Amygdala (tissue), 56 donors: Measurements from ENCODE around the gene DEPDC4.
"Not testable (repeated sequence)": the region's sequence is repeated elsewhere in the genome, so short reads cannot be mapped to it uniquely, and the experiment has no call there.

Source experiments
- DNase-seq, 56 donors: peaks; one replicate each; lab custom pipeline; 2025; lab: John Stamatoyannopoulos, UW

DEPDC4 gene

DNA sequence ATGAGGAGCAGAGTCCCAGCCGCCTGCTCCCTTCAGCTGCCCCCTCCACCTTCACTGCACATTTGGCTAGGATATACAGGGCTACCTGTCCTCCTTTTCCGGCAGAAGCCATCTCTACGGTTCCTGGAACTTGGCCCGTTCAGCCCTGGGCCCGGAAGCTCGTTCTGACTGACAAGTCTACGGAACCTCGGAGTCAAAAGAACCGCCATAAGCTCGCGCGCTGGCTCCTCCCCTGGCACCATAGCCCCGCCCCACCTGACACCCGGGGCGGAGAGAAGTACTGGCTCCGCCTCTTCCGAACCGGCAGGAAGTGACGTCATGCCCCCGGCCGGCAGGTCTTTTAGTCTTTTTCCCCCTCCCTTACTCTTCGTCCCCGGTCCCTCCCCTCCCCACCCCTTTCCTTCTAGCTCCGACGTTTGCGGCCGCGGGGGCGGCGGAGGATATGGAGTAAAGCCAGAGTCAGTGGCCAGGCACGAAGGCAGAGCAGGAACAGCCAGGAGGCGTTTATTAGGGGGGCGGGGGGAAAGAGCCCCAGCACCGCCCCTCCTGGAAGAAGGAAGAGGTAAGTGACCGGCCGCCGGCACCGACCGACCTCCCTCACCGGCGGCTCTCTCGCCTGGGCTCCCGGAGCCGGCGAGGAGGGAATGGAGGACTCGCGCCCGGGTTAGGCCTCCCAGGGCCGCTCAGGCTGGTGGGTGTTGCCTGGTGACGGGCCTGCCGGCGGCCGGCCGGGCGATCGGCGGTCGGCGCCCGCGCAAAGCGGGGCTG lies at the start of gene DEPDC4, which contains the start of gene SCYL2:
TSS of gene DEPDC4 (minus strand) at position 245 of the 768 bp plus-strand sequence. CDS start at position 242, 3 bp downstream.
TSS of gene SCYL2 (plus strand) at position 343 of the 768 bp plus-strand sequence. CDS start 15,794 bp downstream, outside the sequence.
- peak; percentile 62 to 99 (median 94) for DNase-seq

DNA sequence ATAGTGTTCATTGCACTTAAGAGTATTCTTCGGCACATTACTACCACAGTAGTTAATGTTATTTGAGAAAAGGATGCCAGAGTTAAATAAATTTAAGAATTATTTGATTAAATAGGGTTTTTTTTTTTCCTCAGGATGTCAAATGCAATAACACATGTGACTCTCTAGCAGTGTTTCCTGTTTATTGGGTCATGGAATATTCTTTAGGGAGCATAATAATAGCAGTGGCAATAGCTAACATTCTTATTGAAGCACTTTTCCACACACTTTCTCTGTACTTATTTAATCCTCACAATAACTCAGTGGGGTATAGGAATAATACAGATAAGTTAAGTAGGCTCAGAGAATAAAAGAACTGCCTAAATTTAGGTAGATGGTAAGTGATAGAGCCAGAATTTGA lies 44.4 kb upstream of the DEPDC4 start:
- no peak for DNase-seq

GRCh38 chr12:100308138-100308537 lies 41.3 kb upstream of the DEPDC4 start:
- DNase-seq = not testable (repeated sequence)

GRCh38 chr12:100304334-100304733 lies 37.5 kb upstream of the DEPDC4 start:
- not testable (repeated sequence) for DNase-seq

- no peak for DNase-seq
These were observed 37.0 kb upstream of the DEPDC4 start for GRCh38 chr12:100303831-100304230.

DNA sequence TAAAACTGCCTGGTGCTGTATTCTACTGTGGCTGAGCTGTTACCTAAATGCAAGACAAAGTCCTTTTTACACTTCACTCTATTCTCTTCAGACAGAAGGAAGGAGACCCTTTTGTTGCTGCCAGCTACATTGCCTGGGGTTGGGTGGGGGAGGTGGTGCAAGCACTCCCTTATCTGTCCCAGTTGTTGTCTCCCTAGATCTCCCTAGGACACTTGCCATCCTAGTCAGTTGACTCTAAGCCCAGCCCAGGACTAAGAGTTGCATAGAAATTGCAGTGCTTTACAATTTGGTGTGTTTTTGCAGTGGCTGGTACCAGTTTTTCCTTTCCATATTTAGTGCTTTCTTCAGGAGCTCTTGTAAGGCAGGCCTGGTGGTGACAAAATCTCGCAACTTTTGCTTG lies 35.2 kb upstream of the DEPDC4 start:
- DNase-seq = no peak

- DNase-seq = no peak
These were observed 29.1 kb upstream of the DEPDC4 start for GRCh38 chr12:100295764-100296555.

- not testable (repeated sequence) for DNase-seq
These were observed 27.5 kb upstream of the DEPDC4 start for GRCh38 chr12:100294366-100294765.

- DNase-seq = no peak
These were observed 26.1 kb upstream of the DEPDC4 start for GRCh38 chr12:100293017-100293416.

DNA sequence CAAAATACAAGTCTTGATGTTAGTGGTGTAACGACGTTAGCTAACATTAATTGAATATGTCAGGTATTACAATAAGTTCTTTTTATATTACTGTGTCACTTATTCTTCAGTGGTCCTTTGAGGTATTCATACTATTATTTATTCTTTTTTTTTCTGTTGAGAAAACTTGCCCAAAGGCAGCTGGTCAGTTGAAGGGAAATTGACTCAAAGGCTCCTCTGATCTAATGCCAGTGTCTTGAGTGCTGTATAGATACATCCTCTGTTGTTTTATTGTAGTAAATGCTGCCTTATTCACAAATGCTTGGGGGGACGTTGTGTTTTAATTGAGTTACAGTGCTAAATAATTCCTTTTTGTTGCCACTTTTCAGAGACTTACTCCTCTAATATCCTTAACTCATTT lies 23.1 kb upstream of the DEPDC4 start:
- no peak for DNase-seq

DNA sequence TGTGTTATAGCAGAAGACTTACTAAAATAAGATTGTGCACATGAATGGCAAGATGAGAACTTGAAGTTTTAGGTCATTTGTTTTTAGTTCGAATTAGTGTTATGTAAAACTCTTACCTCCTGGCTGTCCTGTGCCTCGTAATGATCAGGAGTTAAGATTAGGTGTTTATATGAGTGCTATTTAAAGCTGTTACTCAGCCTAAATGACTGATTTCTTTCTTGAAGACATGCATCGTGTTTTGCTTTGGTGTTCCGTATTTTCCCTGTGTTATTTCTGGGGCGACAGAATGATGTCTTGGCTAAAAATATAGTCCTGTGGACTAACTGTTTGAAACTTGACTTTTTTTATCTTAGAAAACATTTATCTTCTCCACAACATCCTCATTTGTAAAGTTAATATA lies 22.2 kb upstream of the DEPDC4 start:
- DNase-seq = no peak

DNA sequence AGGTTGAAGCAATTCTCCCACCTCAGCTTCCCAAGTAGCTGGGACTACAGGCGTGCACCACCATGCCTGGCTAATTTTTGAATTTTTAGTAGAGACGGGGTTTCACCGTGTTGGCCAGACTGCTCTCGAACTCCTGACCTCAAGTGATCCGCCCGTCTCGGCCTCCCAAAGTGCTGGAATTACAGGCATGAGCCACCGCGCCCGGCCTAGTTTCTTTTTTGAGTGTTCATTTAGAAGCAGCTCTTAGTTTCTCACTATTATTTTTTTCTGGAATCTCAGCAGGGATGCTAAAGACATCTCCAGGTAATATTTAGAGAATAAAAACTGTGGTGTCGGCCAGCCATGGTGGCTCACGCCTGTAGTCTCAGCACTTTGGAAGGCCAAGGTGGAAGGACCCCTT lies 17.7 kb upstream of the DEPDC4 start:
- not testable (repeated sequence) for DNase-seq

DNA sequence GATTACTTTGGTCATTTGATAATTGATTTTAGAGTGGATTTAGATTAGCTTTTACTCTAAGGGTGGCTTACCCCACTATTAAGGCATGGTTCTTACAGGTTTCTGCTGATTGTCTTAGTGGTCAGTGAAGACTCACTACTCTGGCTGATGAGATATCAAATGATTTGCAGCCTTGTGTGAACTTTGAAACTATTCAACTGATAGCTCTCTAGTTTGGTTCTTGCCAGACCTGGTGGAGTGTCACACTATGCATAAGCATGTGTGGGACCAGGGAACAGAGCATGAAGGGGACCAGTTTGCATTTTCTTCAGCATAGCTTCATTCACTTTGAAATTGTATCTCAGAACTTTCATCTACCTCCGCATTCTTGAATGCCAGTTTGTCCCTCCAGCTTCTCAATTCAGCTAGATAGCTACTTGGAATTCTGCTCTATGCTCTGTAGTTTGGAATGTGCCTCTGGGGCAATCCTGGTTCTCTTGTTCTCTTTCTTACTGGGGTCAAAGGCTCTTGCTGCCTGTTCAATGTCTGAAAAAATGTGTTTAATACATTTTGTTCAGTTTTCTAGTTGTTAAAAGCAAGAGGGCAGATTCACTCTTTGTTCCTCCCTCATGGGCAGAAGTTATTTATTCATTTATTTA lies 12.8 kb upstream of the DEPDC4 start:
- no peak for DNase-seq

GRCh38 chr12:100279159-100279558 lies 12.3 kb upstream of the DEPDC4 start:
- no peak for DNase-seq

DNA sequence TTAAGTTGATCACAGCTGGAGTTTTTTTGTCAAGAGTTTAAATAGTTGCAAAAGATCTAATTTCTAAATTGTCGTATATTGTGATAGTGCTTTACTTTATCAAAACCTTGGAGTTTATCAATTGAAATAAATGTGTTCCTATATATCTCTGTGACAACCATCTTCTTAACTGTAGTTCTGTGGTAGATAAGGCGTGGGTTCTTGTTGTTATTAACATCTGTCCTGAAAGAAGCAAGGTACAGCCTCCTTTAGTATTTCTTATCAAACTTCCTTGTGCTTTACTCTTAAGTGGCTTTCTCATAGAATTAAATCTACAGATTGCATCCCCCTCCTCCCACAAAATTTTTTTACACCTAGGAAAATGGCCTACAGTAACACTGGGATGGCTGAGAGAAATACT lies 7.4 kb upstream of the DEPDC4 start:
- DNase-seq = no peak

GRCh38 chr12:100273782-100274181 lies 6.9 kb upstream of the DEPDC4 start:
- DNase-seq = no peak

- DNase-seq = no peak
These were observed 2.1 kb upstream of the DEPDC4 start for GRCh38 chr12:100268835-100269564.

DNA sequence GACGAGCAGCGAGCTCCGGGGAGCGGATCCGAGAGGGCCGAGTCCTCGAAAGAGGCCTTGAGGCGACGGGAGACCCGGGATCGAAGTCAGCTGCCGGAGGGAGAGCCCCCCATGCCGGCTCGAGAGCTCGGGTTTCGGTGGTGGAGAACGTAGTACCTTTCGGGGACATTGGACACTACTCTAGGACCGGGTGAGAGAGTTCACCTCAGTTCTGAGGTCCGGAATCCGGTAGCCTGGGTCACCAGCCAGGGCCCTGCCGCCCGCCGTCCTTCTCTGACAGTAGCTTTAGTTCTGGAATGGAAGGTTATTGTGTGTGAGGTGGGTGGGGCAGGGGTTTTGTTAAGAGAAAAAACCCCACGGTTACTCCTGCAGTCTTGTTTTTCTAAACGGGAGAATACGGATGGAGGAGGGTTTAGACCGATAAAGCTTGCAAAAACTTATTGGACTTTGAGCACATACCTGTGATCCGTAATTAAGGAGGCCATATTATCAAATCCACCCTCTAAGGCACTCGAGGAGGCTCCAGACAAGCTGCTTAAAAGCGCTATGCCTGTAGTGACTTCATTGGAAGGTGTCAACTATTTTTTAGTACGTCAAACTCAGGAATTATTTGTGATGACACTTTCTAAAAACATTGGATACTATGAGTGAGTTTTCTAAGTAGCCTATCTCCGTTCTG lies 863 bp upstream of the DEPDC4 start:
- peak in 9 of 56 donors; percentile 30 to 58 (median 47) for DNase-seq

DNA sequence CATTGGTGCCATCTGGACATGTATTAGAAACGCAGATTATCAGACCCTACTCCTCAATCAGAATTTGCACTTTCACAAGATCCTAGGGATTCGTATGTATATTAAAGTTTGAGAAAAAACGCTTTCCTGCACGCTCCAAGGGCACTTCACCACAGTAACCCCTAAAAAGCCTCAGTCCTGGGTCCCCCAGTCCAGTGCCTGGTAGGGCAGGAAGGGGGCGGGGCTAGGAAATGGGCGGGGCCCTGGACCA lies 369 bp downstream of the DEPDC4 start:
- peak in 1 of 56 donors; percentile 88 for DNase-seq
